HUES6 (cell line): Measurements from ENCODE around the gene PALLD.

Experiments
- H3K27ac ChIP-seq: 2 replicates; pipeline ENCODE4 v1.7.0; 2013; ENCODE audit warnings: low read depth, mild to moderate bottlenecking, low read length, inconsistent platforms
- H3K27me3 ChIP-seq: 2 replicates; pipeline ENCODE4 v1.6.1; 2013; ENCODE audit warnings: low read length; ENCODE audit not compliant: control insufficient read depth, insufficient read depth
- H3K36me3 ChIP-seq: 2 replicates; pipeline ENCODE4 v1.6.1; 2013; ENCODE audit warnings: low read length; ENCODE audit not compliant: control insufficient read depth, insufficient read depth
- H3K4me1 ChIP-seq: 2 replicates; pipeline ENCODE4 v1.6.1; 2013; ENCODE audit warnings: low read length; ENCODE audit not compliant: control insufficient read depth, insufficient read depth
- H3K4me3 ChIP-seq: 2 replicates; pipeline ENCODE4 v1.5.1; 2013; ENCODE audit warnings: low read depth, low read length
- H3K9ac ChIP-seq: one replicate; pipeline ENCODE4 v1.6.1; 2013; ENCODE audit warnings: mild to moderate bottlenecking, low read length
- H3K9me3 ChIP-seq: 2 replicates; pipeline ENCODE4 v1.6.1; 2013; ENCODE audit warnings: low read depth, low read length; ENCODE audit not compliant: control insufficient read depth, insufficient read depth

The PALLD gene

GRCh38 chr4:168528131-168528949, 31.5 kb downstream of the PALLD start:
- no peak overlapping the region for H3K27ac ChIP-seq
- H3K9me3 ChIP-seq, result no peaks in the 10 kb centered on the region
- no peak overlapping the region for H3K9ac ChIP-seq

GRCh38 chr4:168529257-168529656, 32.4 kb downstream of the PALLD start:
- Histone ChIP-seq H3K9ac (no peak overlapping the region), H3K36me3 (no peaks in the 10 kb centered on the region), H3K27me3 (no peaks in the 10 kb centered on the region), H3K4me3 (no peak overlapping the region), H3K27ac (no peak overlapping the region), H3K4me1 (no peaks in the 10 kb centered on the region), H3K9me3 (no peaks in the 10 kb centered on the region)

More at GRCh38 chr4:168528131-168528949, 31.5 kb downstream of the PALLD start:
- Histone ChIP-seq H3K4me3 (no peak overlapping the region), H3K27me3 (no peaks in the 10 kb centered on the region), H3K4me1 (no peaks in the 10 kb centered on the region), H3K36me3 (no peaks in the 10 kb centered on the region)

GRCh38 chr4:168531305-168531704, 34.5 kb downstream of the PALLD start:
- H3K9me3 ChIP-seq, result no peaks in the 10 kb centered on the region
- no peak overlapping the region for H3K9ac ChIP-seq
- H3K4me3 ChIP-seq, result no peak overlapping the region
- no peak overlapping the region for H3K27ac ChIP-seq
- H3K4me1 ChIP-seq, result no peaks in the 10 kb centered on the region
- no peaks in the 10 kb centered on the region for H3K36me3 ChIP-seq
- H3K27me3 ChIP-seq, result no peaks in the 10 kb centered on the region

GRCh38 chr4:168534535-168534934, 37.7 kb downstream of the PALLD start:
- Histone ChIP-seq H3K9ac (no peak overlapping the region), H3K9me3 (no peaks in the 10 kb centered on the region), H3K4me1 (no peaks in the 10 kb centered on the region), H3K27ac (no peak overlapping the region), H3K4me3 (no peak overlapping the region), H3K36me3 (no peaks in the 10 kb centered on the region), H3K27me3 (no peaks in the 10 kb centered on the region)

GRCh38 chr4:168535689-168536088, 38.8 kb downstream of the PALLD start:
- H3K27ac ChIP-seq, result no peak overlapping the region
- H3K27me3 ChIP-seq, result no peaks in the 10 kb centered on the region
- no peaks in the 10 kb centered on the region for H3K36me3 ChIP-seq
- no peaks in the 10 kb centered on the region for H3K9me3 ChIP-seq
- no peaks in the 10 kb centered on the region for H3K4me1 ChIP-seq
- H3K9ac ChIP-seq, result no peak overlapping the region
- H3K4me3 ChIP-seq, result no peak overlapping the region

- Histone ChIP-seq H3K4me1 (no peaks in the 10 kb centered on the region), H3K36me3 (no peaks in the 10 kb centered on the region), H3K27ac (no peak overlapping the region), H3K27me3 (no peaks in the 10 kb centered on the region), H3K9me3 (no peaks in the 10 kb centered on the region), H3K4me3 (no peak overlapping the region), H3K9ac (no peak overlapping the region)
Measured at GRCh38 chr4:168536448-168536847, 39.6 kb downstream of the PALLD start.

- Histone ChIP-seq H3K9ac (no peak overlapping the region), H3K36me3 (no peaks in the 10 kb centered on the region), H3K9me3 (no peaks in the 10 kb centered on the region), H3K4me1 (no peaks in the 10 kb centered on the region), H3K27ac (no peak overlapping the region), H3K4me3 (no peak overlapping the region), H3K27me3 (no peaks in the 10 kb centered on the region)
Measured at GRCh38 chr4:168537086-168537485, 40.2 kb downstream of the PALLD start.

- H3K36me3 ChIP-seq, result no peaks in the 10 kb centered on the region
- H3K4me3 ChIP-seq, result no peak overlapping the region
- no peak overlapping the region for H3K27ac ChIP-seq
- no peak overlapping the region for H3K9ac ChIP-seq
- H3K4me1 ChIP-seq, result no peaks in the 10 kb centered on the region
- H3K9me3 ChIP-seq, result no peaks in the 10 kb centered on the region
- H3K27me3 ChIP-seq, result no peaks in the 10 kb centered on the region
Measured at GRCh38 chr4:168537571-168537970, 40.7 kb downstream of the PALLD start.

GRCh38 chr4:168538632-168539031, 41.8 kb downstream of the PALLD start:
- Histone ChIP-seq H3K4me3 (no peak overlapping the region), H3K9ac (no peak overlapping the region), H3K4me1 (no peaks in the 10 kb centered on the region), H3K27me3 (no peaks in the 10 kb centered on the region), H3K36me3 (no peaks in the 10 kb centered on the region), H3K27ac (no peak overlapping the region), H3K9me3 (no peaks in the 10 kb centered on the region)

- Histone ChIP-seq H3K36me3 (no peaks in the 10 kb centered on the region), H3K4me3 (no peak overlapping the region), H3K27me3 (no peaks in the 10 kb centered on the region), H3K9me3 (no peaks in the 10 kb centered on the region), H3K9ac (no peak overlapping the region), H3K27ac (no peak overlapping the region), H3K4me1 (no peaks in the 10 kb centered on the region)
Measured at GRCh38 chr4:168540086-168540485, 43.2 kb downstream of the PALLD start.

- no peak overlapping the region for H3K9ac ChIP-seq
- H3K27me3 ChIP-seq, result no peaks in the 10 kb centered on the region
- H3K27ac ChIP-seq, result no peak overlapping the region
- no peaks in the 10 kb centered on the region for H3K9me3 ChIP-seq
- no peaks in the 10 kb centered on the region for H3K36me3 ChIP-seq
- no peak overlapping the region for H3K4me3 ChIP-seq
- no peaks in the 10 kb centered on the region for H3K4me1 ChIP-seq
Measured at GRCh38 chr4:168540503-168541265, 43.8 kb downstream of the PALLD start.
